ENCODE data around the gene TUBGCP6.

DNA sequence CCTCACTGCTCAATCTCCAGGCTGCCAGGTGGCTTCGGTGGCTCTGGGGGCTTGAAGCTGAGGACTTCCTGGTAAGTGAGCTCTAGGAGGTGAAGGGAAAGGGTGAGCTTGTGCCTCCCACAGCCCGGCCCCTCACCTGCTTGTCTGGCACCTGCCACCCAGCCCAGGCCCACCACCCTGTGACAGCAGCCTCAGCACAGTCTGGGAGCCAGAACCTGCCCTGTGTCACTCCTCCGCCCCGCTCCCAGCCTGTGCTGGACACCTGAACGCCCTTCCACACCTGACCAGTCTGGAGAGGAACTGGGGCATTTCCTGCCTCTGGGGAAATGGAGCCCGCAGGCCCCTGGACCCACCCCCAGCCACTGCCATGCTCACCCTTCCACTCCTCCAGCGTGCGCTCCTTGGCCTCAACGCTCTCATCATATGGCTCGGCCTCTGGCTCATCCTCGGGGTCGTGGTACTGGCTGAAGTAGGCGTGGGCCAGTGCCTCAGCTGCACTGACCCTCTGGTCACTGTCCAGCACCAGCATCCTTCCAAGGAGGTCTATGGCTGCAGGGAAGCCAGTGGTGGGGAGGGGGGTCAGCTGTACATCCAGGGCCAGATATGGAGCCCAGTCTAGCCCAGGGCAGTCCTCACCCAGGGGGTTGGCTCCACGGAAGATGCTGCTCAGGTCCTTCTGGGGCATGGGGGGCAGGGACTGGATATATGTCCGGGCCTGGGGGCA lies 20.3 kb upstream of the TUBGCP6 start:
- TF ChIP-seq CTCF (IDR thresholded peaks at IDR 0.05) (no peak), POLR2A (IDR thresholded peaks at IDR 0.05) (no peak), EP300 (IDR thresholded peaks at IDR 0.05; ENCODE audit: low read depth) (no peak), POLR2AphosphoS5 (IDR thresholded peaks at IDR 0.05) (no peak)

All from transverse colon (tissue), 4 donors.